ENCODE measurements around the gene ZNF654.
"Not testable (repeated sequence)": the region's sequence is repeated elsewhere in the genome, so short reads cannot be mapped to it uniquely, and the experiment has no call there.

Gene ZNF654

GRCh38 chr3:88058581-88059379 is at the start of gene ZNF654, which contains the start of gene CGGBP1:
ZNF654 (plus strand) TSS chr3:88059255; CDS start chr3:88059320, 65 bp downstream.
CGGBP1 (minus strand) TSS chr3:88059005; CDS start chr3:88055976, 3,029 bp downstream.
- DNase-seq: peak; percentile 98 to 99

- no peak for DNase-seq
Observed at GRCh38 chr3:88010810-88011209, 48.2 kb upstream of the ZNF654 start.

DNA sequence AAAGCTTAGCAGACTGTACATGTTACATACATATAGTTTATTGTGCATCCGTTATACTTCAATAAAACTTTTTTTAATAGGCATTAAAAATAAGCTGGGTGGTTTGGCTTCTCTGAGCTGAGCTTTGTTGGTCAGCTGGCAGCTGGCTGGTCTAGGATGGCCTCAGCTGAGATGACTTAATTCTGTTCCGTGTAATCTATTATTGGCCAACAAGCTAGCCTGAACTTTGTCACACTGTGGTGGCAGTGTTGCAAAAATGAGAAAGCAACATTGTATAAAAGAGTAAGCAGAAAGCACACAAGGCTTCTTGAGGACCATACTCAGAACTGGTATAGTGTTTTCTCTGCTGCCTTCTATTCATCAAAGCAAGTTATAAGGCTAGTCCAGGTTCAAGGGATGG is 45.5 kb upstream of the ZNF654 start:
- DNase-seq: no peak

GRCh38 chr3:88015656-88016055 is 43.4 kb upstream of the ZNF654 start:
- not testable (repeated sequence) for DNase-seq

GRCh38 chr3:88019024-88019423 is 40.0 kb upstream of the ZNF654 start:
- DNase-seq: no peak

DNA sequence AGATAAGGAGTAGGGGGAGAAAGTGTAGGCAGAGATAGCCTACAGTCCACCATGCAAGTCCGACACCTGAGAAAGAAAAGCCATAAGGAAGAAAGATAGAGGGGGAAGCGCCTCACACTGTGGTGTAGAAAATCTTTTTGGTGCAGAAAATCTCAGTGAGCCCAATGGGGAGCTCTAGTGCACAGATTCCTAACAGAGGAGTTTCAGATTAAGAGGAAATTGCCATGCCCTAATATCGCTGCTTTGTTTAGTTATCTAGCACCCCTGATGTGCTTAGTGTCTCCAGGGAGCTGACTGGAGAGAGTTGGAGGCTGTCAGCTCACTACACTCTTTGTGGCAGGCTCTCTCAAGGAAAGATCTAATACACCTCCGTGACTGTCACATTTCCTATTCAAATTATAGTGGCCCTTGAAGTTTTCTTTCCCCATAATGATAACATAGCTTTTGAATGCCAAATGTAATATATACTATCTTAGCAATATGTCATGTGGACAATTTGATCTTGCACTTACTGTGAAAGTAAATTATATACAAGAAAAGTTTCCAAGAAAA is 34.0 kb upstream of the ZNF654 start:
- no peak for DNase-seq

DNA sequence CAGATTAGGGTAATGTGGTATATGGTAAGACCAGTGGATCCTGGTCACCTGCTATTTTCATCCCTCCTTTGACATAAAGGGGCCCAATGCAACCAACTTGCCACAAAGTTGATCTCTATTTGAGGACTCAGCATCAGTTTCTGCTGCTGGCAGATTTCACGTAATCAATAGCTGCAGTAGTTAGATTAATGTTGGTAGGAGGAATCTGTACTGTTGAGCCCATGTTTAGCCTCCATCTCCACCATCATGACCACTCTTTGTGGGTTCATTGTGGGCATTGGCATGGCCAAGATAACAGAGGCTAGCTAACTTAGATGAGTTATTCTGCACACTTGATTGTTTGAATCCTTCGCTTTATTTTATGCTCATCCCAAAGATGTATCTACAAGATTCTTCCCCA is 30.2 kb upstream of the ZNF654 start:
- DNase-seq: no peak

DNA sequence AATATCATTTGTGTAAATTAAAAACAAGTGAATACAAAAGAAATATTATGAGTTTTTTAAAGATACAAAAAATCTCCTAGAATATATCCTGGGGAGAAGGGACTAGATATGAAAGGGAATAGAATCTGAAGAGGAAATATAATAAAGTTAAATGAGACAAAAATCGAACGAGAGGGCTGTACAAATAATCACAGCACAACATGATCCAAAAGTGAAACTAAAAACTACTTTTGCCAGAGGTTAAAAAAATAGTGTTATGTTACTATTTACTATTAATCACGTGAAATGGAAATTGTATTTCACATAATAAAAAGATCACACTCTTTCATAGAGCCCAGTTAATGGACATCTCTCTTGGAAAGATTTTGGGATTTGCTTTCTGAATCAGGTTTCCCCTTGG is 28.8 kb upstream of the ZNF654 start:
- no peak for DNase-seq

- DNase-seq: peak; percentile 14 to 28
Observed at GRCh38 chr3:88031642-88032077, 27.4 kb upstream of the ZNF654 start.

DNA sequence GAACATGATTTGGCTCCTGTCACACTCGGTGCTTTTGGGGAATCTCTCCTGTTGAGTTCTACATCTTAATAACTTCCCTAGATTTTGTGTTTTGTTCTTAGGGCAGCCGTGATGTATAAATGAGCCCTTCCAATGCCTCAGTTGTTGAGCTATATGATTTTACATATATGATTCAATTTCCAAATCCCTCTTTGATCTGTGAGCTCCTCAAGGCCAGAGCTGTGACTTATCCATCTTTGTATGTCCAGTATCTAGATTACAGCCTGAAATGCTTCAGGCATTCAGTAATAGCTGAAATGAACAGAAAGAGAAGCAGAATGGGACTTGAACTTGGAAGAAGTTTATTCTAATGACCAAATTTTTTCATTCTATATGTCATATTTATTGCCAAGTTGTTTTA is 26.8 kb upstream of the ZNF654 start:
- DNase-seq: no peak

GRCh38 chr3:88033079-88033478 is 26.0 kb upstream of the ZNF654 start:
- no peak for DNase-seq

DNA sequence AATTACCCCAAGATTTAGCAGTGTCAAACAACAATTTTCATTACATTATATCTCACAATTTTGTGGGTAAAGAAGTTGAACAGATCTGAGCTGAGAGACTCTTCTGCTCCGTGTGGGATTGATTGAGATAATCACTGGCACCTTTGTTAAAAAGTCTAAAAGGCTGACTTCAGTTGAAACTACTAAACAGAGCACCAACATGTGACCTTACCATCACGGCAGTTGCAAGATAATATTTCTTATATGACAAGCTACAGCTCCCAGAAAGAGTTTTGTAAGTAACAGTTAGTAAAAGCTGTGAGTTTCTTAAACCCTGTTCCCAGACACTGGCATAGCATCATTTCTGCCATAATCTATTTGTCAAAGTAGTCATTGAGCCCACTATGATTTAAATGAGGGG is 25.2 kb upstream of the ZNF654 start:
- DNase-seq: no peak

DNA sequence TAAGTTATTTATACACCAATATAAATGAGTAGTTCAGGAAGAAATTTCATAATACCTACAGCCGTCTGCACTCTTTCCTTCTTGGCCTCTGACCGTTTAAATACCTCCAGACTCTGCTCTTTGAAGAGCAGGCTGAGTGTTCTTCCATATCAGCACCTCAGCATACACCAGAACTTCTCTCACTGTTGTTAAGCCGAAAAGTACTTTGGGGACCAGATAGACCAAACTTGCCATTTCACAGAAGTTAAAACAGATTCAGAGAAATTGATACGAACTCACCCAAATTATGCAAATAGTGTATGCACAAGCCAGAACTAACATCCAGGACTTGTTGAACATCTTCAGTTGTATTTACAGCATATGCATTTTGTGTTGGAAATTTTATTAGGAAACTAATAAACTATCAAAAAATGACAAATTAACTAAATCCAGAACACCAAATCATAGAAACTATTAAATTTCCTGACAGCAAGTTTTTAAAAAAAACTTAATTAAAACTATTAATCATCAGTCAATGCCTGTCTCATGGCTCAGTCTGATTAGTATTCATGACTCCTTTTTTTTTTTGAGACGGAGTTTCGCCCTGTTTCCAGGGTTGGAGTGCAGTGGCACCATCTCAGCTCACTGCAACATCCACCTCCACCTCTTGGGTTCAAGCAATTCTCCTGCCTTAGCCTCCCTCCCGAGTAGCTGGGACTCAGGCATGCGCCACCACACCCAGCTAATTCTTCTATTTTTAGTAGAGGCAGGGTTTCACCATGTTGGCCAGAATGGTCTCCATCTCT is 24.4 kb upstream of the ZNF654 start:
- DNase-seq: no peak

DNA sequence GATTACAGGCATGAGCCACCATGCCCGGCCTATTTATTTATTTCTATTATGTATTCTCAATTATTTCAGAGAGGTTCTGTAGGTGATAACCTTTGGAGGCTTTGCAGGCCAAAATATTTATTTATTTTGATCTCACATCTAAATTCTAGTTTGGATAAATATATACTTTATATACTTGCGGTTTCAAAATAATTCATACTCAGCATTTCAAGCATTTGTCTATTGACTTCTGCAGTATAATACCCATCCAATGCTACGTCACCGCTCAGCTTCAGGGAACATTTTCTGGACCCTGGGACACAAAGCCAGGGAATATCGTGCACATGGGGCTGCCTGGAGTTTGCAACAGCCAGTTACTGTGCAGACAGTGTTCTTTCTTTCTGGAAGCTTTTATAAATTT is 22.8 kb upstream of the ZNF654 start:
- DNase-seq: no peak

- no peak for DNase-seq
Observed at GRCh38 chr3:88038566-88038965, 20.5 kb upstream of the ZNF654 start.

DNA sequence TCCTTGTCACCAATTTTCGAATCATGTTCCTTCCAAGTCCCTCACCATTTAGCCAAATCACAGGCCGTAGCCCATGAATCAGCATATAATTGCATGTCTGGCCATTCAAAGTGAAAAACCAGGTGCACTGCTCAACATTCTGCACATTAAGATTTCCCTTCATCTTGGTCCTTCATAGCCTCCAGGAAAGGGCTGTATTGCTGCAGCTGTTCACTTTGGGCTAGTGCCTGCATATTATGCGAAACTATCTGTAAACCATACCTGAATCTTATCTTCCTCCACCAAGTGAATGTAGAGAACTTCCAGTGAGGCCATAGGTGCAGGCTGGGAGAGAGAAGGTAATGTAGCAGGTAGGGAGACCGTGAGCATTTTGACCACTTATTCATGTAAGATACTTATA is 18.5 kb upstream of the ZNF654 start:
- DNase-seq: no peak

DNA sequence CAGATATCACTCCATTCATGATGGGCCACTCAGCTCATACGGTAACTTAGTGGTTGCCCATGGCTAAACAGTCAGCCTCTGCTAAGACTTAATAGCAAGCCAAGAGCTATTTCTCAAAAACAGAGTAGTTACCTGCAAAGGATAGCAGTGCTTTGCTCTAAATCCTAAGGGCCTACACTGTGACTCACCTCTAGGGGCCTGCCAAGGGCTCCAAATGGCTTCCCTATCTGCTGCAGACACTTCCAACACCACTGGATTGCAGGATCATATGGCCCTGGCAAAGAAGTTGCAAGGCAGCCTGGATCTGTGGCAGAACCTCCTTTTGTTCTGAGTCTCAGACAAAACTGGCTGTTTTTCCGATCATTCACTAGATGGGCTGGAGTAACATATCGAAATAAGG is 18.1 kb upstream of the ZNF654 start:
- no peak for DNase-seq

DNA sequence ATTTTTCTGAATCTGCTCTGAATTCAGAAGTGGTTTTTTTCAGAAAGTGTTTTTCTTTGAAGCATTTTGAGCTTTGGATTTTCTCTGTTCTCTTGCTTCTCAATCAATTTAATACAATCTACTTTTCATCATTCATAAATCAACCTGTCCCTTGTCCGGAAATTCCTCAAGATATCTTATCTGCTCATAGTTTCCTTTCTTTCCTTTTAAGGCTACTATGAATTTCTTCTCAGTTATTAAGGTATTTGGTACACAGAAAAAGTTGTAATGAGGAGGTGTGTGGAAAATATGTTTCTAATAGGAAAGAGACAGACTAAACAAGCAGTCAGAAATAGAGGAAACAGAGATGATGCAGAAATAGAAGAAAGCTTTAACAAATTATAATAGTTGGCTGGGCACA is 14.6 kb upstream of the ZNF654 start:
- no peak for DNase-seq

DNA sequence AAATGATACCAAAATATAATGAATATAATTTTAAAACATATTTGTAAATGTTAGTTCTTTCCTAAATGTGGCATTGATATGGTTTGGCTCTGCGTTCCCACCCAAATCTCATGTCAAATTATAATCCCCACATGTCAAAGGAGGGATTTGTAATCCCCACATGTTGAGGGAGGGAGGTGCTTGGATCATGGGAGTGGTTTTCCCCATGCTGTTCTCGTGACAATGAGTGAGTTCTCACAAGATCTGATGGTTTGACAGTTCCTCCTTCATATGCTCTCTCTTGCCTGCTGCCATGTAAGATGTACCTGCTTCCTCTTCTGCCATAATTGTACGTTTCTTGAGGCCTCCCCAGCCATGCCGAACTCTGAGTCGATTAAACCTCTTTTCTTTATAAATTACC is 12.3 kb upstream of the ZNF654 start:
- DNase-seq: no peak

- DNase-seq: peak in 1 of 2 donors; percentile 2
Observed at GRCh38 chr3:88057630-88058305, 1.3 kb upstream of the ZNF654 start.

GRCh38 chr3:88058306-88058580 is 812 bp upstream of the ZNF654 start:
- no peak for DNase-seq

GRCh38 chr3:88059380-88060170 is 520 bp downstream of the ZNF654 start:
- peak in 1 of 2 donors; percentile 6 for DNase-seq

- no peak for DNase-seq
Observed at GRCh38 chr3:88061746-88062145, 2.7 kb downstream of the ZNF654 start.
